Astrocyte (in vitro differentiated cells and primary cell): ENCODE measurements around the gene PIGL. TPM values are rescaled to one million over a fixed set of nuclear protein-coding genes. Genes with fewer than 3 reads are reported as not detected.
A peak's percentile ranks its signal among the peaks of the same experiment; 100 is the strongest.
"Not testable (repeated sequence)": the region's sequence is repeated elsewhere in the genome, so short reads cannot be mapped to it uniquely, and the experiment has no call there.

Experiments used
- DNase-seq: peaks from one replicate; pipeline ENCODE4 v3.0.0-alpha.2; 2010; ENCODE audit warnings: low read depth
- FAIRE-seq: peaks from 2 replicates; lab custom pipeline; 2011; peaks lifted over from hg19 to GRCh38; lab: Jason Lieb, UNC
- H2AFZ ChIP-seq: 2 replicates; pipeline ENCODE4 v1.6.0; 2012; ENCODE audit warnings: low read depth, low read length, inconsistent platforms
- H3K27ac ChIP-seq: 2 replicates; pipeline ENCODE4 v1.5.1; 2011; ENCODE audit warnings: low read depth, low read length, inconsistent platforms
- H3K27me3 ChIP-seq: 2 replicates; pipeline ENCODE4 v1.6.0; 2011; ENCODE audit warnings: low read length, inconsistent platforms; ENCODE audit not compliant: insufficient read depth
- H3K36me3 ChIP-seq: 2 replicates; pipeline ENCODE4 v1.5.1; 2011; ENCODE audit warnings: low read length, inconsistent platforms; ENCODE audit not compliant: insufficient read depth
- H3K4me1 ChIP-seq: 2 replicates; pipeline ENCODE4 v1.5.1; 2011; ENCODE audit warnings: low read length, inconsistent platforms; ENCODE audit not compliant: insufficient read depth
- H3K4me2 ChIP-seq: 2 replicates; pipeline ENCODE4 v1.6.0; 2012; ENCODE audit warnings: low read length, inconsistent platforms
- H3K4me3 ChIP-seq: 2 replicates; pipeline ENCODE4 v1.5.1; 2011; ENCODE audit warnings: low read depth, mild to moderate bottlenecking, low read length, inconsistent platforms; ENCODE audit not compliant: insufficient read depth
- H3K79me2 ChIP-seq: 2 replicates; pipeline ENCODE4 v1.6.0; 2012; ENCODE audit warnings: mild to moderate bottlenecking, low read length, inconsistent platforms; ENCODE audit not compliant: insufficient read depth
- H3K9ac ChIP-seq: 2 replicates; pipeline ENCODE4 v1.6.0; 2012; ENCODE audit warnings: mild to moderate bottlenecking, low read length, inconsistent platforms
- H3K9me3 ChIP-seq: 2 replicates; pipeline ENCODE4 v1.5.1; 2012; ENCODE audit warnings: low read depth, mild to moderate bottlenecking, low read length, inconsistent platforms; ENCODE audit not compliant: insufficient read depth
- H4K20me1 ChIP-seq: 2 replicates; pipeline ENCODE4 v1.6.0; 2012; ENCODE audit warnings: low read length, inconsistent platforms; ENCODE audit not compliant: insufficient read depth
- H3K27ac Mint-ChIP-seq: one replicate; pipeline ENCODE4 v1.8.0; 2021; ENCODE audit warnings: mild to moderate bottlenecking, mixed read lengths; ENCODE audit not compliant: unreplicated experiment
- H3K27me3 Mint-ChIP-seq: one replicate; pipeline ENCODE4 v1.8.0; 2021; ENCODE audit warnings: low read depth, mixed read lengths; ENCODE audit not compliant: unreplicated experiment
- H3K36me3 Mint-ChIP-seq: one replicate; pipeline ENCODE4 v1.8.0; 2021; ENCODE audit warnings: low read depth, mixed read lengths; ENCODE audit not compliant: unreplicated experiment
- H3K4me1 Mint-ChIP-seq: one replicate; pipeline ENCODE4 v1.8.0; 2021; ENCODE audit warnings: low read depth, mixed read lengths; ENCODE audit not compliant: unreplicated experiment
- H3K4me3 Mint-ChIP-seq: one replicate; pipeline ENCODE4 v1.8.0; 2021; ENCODE audit warnings: mild to moderate bottlenecking, moderate library complexity, mixed read lengths; ENCODE audit not compliant: unreplicated experiment
- H3K9me3 Mint-ChIP-seq: one replicate; pipeline ENCODE4 v1.8.0; 2021; ENCODE audit warnings: mild to moderate bottlenecking, mixed read lengths; ENCODE audit not compliant: unreplicated experiment
- EZH2 ChIP-seq: IDR thresholded peaks from 2 replicates; pipeline ENCODE4 v1.6.1; 2012; ENCODE audit warnings: mild to moderate bottlenecking, low read length, inconsistent platforms; ENCODE audit not compliant: insufficient read depth
- total RNA-seq: library from RNA; stranded (reverse); gene quantifications from 2 replicates; pipeline ENCODE4 v1.2.1, GENCODE V29; 2021
- TF ChIP-seq, protein P1 (sequence below): IDR thresholded peaks from 2 replicates; pipeline ENCODE4 v1.5.1; 2011; ENCODE audit warnings: low read depth, mild to moderate bottlenecking, inconsistent platforms, low read length, moderate library complexity; ENCODE audit not compliant: insufficient read depth

PIGL gene
- total RNA-seq, 1 donor from 2014 or later, result 21.9 TPM

DNA sequence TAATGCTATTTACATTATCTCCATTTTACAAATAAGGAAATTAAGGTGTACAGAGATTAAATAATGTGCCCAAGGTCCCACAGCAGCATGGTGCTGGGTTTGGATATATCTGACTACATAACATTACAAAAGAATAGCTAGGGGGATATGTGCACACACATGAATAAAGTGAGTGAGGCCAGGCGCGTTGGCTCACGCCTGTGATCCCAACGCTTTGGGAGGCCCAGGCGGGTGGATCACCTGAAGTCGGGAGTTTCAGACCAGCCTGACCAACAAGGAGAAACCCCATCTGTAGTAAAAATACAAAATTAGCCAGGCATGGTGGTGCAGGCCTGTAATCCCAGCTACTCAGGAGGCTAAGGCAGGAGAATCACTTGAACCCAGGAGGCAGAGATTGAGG is 12.2 kb upstream of the PIGL start:
- H3K27ac ChIP-seq, H3K27me3 ChIP-seq, H3K9ac ChIP-seq, H3K36me3 ChIP-seq, DNase-seq, H3K4me1 ChIP-seq, H3K36me3 Mint-ChIP-seq, FAIRE-seq, H3K9me3 Mint-ChIP-seq, H3K4me3 Mint-ChIP-seq, H3K9me3 ChIP-seq, H2AFZ ChIP-seq, H3K4me3 ChIP-seq, H3K27me3 Mint-ChIP-seq, H3K4me2 ChIP-seq: not testable (repeated sequence)
- peaks cover 23% of the 10 kb centered on the region for H3K4me1 Mint-ChIP-seq
- H4K20me1 ChIP-seq, result peaks cover 66% of the 10 kb centered on the region
- H3K79me2 ChIP-seq, result peaks cover 98% of the 10 kb centered on the region
- H3K27ac Mint-ChIP-seq, result peak overlapping the region; percentile 66

DNA sequence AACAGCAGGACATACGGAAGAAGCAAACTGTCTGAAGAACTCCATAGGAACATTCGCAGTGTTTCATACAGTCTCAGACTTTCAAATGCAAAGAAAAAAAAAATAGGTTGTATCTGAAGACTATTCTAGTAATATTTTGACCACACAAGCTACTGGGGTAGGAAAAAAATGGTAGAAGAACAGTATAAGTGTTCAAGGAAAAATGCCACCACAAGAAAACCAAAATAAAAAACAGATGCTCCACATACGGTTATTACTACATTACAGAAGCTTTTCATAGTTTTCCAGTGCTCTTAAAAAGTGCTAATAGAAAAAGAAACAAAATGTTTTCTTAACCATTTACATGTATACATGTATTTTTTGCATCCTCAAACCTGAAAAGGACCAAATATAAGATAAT is 5.4 kb upstream of the PIGL start:
- peaks cover 50% of the 10 kb centered on the region for H4K20me1 ChIP-seq

DNA sequence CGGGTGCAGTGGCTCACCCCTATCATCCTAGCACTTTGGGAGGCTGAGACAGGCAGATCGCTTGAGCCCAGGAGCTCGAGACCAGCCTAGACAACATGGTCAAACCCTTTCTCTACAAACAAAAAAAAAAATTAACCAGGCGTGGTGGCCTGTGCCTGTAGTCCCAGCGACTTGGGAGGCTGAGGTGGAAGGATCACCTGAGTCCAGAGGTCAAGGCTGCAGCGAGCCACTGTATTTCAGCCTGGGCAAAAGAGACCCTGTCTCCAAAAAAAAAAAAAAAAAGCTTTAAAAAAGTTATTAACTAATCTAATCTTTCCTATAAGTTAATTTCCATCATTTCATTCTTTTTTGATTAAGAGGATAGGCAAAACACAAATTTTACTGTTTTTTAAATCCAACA is 4.2 kb upstream of the PIGL start:
- peak overlapping the region; percentile 96 for H3K4me3 Mint-ChIP-seq
- no peak for TF ChIP-seq EZH2
- TF ChIP-seq, protein P1, sequence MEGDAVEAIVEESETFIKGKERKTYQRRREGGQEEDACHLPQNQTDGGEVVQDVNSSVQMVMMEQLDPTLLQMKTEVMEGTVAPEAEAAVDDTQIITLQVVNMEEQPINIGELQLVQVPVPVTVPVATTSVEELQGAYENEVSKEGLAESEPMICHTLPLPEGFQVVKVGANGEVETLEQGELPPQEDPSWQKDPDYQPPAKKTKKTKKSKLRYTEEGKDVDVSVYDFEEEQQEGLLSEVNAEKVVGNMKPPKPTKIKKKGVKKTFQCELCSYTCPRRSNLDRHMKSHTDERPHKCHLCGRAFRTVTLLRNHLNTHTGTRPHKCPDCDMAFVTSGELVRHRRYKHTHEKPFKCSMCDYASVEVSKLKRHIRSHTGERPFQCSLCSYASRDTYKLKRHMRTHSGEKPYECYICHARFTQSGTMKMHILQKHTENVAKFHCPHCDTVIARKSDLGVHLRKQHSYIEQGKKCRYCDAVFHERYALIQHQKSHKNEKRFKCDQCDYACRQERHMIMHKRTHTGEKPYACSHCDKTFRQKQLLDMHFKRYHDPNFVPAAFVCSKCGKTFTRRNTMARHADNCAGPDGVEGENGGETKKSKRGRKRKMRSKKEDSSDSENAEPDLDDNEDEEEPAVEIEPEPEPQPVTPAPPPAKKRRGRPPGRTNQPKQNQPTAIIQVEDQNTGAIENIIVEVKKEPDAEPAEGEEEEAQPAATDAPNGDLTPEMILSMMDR, result no peak
- no peaks in the 10 kb centered on the region for H3K9me3 Mint-ChIP-seq
- H3K27ac Mint-ChIP-seq, result no peak overlapping the region
- no peak overlapping the region for H3K27ac ChIP-seq
- H3K4me1 Mint-ChIP-seq, result peaks cover 13% of the 10 kb centered on the region
- H2AFZ ChIP-seq, result no peak overlapping the region
- peak overlapping the region; percentile 36 for H3K4me2 ChIP-seq
- no peaks in the 10 kb centered on the region for H3K27me3 Mint-ChIP-seq
- no peaks in the 10 kb centered on the region for H3K27me3 ChIP-seq
- no peaks in the 10 kb centered on the region for H3K9me3 ChIP-seq
- FAIRE-seq, result no peak
- H3K36me3 ChIP-seq, result no peaks in the 10 kb centered on the region
- no peaks in the 10 kb centered on the region for H3K36me3 Mint-ChIP-seq
- peak overlapping the region; percentile 3 for H3K9ac ChIP-seq
- H3K4me3 ChIP-seq, result no peak overlapping the region
- H3K4me1 ChIP-seq, result peaks cover 15% of the 10 kb centered on the region
- H4K20me1 ChIP-seq, result peaks cover 46% of the 10 kb centered on the region
- no peak for DNase-seq
- H3K79me2 ChIP-seq, result peaks cover 96% of the 10 kb centered on the region

More for the DNA sequence above, 5.4 kb upstream of the PIGL start:
- Histone ChIP-seq H3K9ac (no peak overlapping the region), H3K27me3 (no peaks in the 10 kb centered on the region), H3K79me2 (peaks cover 97% of the 10 kb centered on the region), H3K9me3 (no peaks in the 10 kb centered on the region), H3K4me2 (no peak overlapping the region), H3K4me1 (peaks cover 15% of the 10 kb centered on the region), H2AFZ (no peak overlapping the region), H3K4me3 (no peak overlapping the region), H3K27ac (no peak overlapping the region), H3K36me3 (no peaks in the 10 kb centered on the region)
- TF ChIP-seq EZH2, result no peak
- TF ChIP-seq, protein P1, result no peak
- Mint-ChIP-seq H3K4me1 (peaks cover 10% of the 10 kb centered on the region), H3K36me3 (no peaks in the 10 kb centered on the region), H3K27ac (no peak overlapping the region), H3K27me3 (no peaks in the 10 kb centered on the region), H3K4me3 (peak overlapping the region; percentile 45), H3K9me3 (no peaks in the 10 kb centered on the region)
- DNase-seq (no peak), FAIRE-seq (no peak)
